ENCODE measurements around the gene RNU2-63P.
"Not testable (repeated sequence)": the region's sequence is repeated elsewhere in the genome, so short reads cannot be mapped to it uniquely, and the experiment has no call there.

Gene RNU2-63P

GRCh38 chr2:88028931-88029330 lies 12.6 kb upstream of the RNU2-63P start:
- DNase-seq (ENCODE audit: low read depth): no peak

- DNase-seq (ENCODE audit: low read depth): no peak
Observed at GRCh38 chr2:88027697-88028389, 11.5 kb upstream of the RNU2-63P start.

- DNase-seq (ENCODE audit: low read depth): no peak
Observed at GRCh38 chr2:88024509-88024908, 8.2 kb upstream of the RNU2-63P start.

- no peak for DNase-seq (ENCODE audit: low read depth)
Observed at GRCh38 chr2:88022669-88022921, 6.2 kb upstream of the RNU2-63P start.

GRCh38 chr2:88019985-88020384 lies 3.6 kb upstream of the RNU2-63P start:
- no peak for DNase-seq (ENCODE audit: low read depth)

- no peak for DNase-seq (ENCODE audit: low read depth)
Observed at GRCh38 chr2:88018909-88019308, 2.6 kb upstream of the RNU2-63P start.

GRCh38 chr2:88018077-88018805 lies 1.9 kb upstream of the RNU2-63P start:
- not testable (repeated sequence) for DNase-seq (ENCODE audit: low read depth)

GRCh38 chr2:88017780-88018038 lies 1.4 kb upstream of the RNU2-63P start:
- DNase-seq (ENCODE audit: low read depth): not testable (repeated sequence)

- DNase-seq (ENCODE audit: low read depth): no peak
Observed at GRCh38 chr2:88016960-88017779, 823 bp upstream of the RNU2-63P start.

- no peak for DNase-seq (ENCODE audit: low read depth)
Observed at GRCh38 chr2:88011011-88011410, 5.3 kb downstream of the RNU2-63P start.

GRCh38 chr2:88010136-88010535 lies 6.2 kb downstream of the RNU2-63P start:
- no peak for DNase-seq (ENCODE audit: low read depth)

GRCh38 chr2:88006912-88007439 lies 9.4 kb downstream of the RNU2-63P start:
- no peak for DNase-seq (ENCODE audit: low read depth)

- no peak for DNase-seq (ENCODE audit: low read depth)
Observed at GRCh38 chr2:88005776-88006175, 10.6 kb downstream of the RNU2-63P start.

- no peak for DNase-seq (ENCODE audit: low read depth)
Observed at GRCh38 chr2:88003074-88003755, 13.1 kb downstream of the RNU2-63P start.

GRCh38 chr2:88002359-88002707 lies 14.0 kb downstream of the RNU2-63P start:
- DNase-seq (ENCODE audit: low read depth): no peak

GRCh38 chr2:88000474-88000873 lies 15.9 kb downstream of the RNU2-63P start:
- DNase-seq (ENCODE audit: low read depth): not testable (repeated sequence)

- no peak for DNase-seq (ENCODE audit: low read depth)
Observed at GRCh38 chr2:87996570-87996969, 19.8 kb downstream of the RNU2-63P start.

- DNase-seq (ENCODE audit: low read depth): no peak
Observed at GRCh38 chr2:87995756-87996155, 20.6 kb downstream of the RNU2-63P start.

GRCh38 chr2:87994304-87994850 lies 22.0 kb downstream of the RNU2-63P start:
- DNase-seq (ENCODE audit: low read depth): not testable (repeated sequence)

- not testable (repeated sequence) for DNase-seq (ENCODE audit: low read depth)
Observed at GRCh38 chr2:87992569-87992968, 23.8 kb downstream of the RNU2-63P start.

GRCh38 chr2:87987473-87987872 lies 28.9 kb downstream of the RNU2-63P start:
- not testable (repeated sequence) for DNase-seq (ENCODE audit: low read depth)

- DNase-seq (ENCODE audit: low read depth): not testable (repeated sequence)
Observed at GRCh38 chr2:87985902-87986301, 30.4 kb downstream of the RNU2-63P start.

Measured in HS-5 (cell line).